IMR-90 (cell line): ENCODE data around the gene ST6GALNAC3. TPM values are rescaled to one million over a fixed set of nuclear protein-coding genes. Genes with fewer than 3 reads are reported as not detected.

Experiments
- ATAC-seq: fragments of 200-7000 bp; cut with Tn5 transposase; 2 replicates; pipeline ENCODE4 v1.9.1; 2020; ENCODE audit warnings: low read depth, mild to moderate bottlenecking, moderate library complexity
- BruUV-seq: library from RNA; stranded (reverse); fragments of 400-500 nt; replicated peaks from 2 replicates; lab custom pipeline; 2021; lab: Mats Ljungman, UMichigan
- CTCF ChIA-PET: fragments of 300-600 bp; formaldehyde crosslinking; extraction: SDS; loops from one replicate; lab custom pipeline; 2021; ENCODE audit warnings: antibody characterized with exemption; lab: Yijun Ruan, JAX
- POLR2A ChIA-PET: fragments of 300-600 bp; sonication (Branson Sonifier 250); formaldehyde crosslinking; loops from one replicate; lab custom pipeline; 2022; ENCODE audit warnings: antibody characterized with exemption; ENCODE audit not compliant: unreplicated experiment; lab: Charles Lee
- DNase-seq: peaks from one replicate; pipeline ENCODE4 v3.0.0; 2013
- H2AFZ ChIP-seq: replicated peaks from 2 replicates; pipeline ENCODE3; 2013; ENCODE audit warnings: low read length, mild to moderate bottlenecking; ENCODE audit not compliant: poor library complexity
- H2AK5ac ChIP-seq: 2 replicates; pipeline ENCODE4 v1.6.1; 2013; ENCODE audit warnings: low read depth, low read length, inconsistent platforms
- H2AK9ac ChIP-seq: replicated peaks from 2 replicates; pipeline ENCODE3; 2013; ENCODE audit warnings: mild to moderate bottlenecking, low read depth, low read length, moderate library complexity; ENCODE audit not compliant: poor library complexity
- H2BK120ac ChIP-seq: 2 replicates; pipeline ENCODE4 v1.6.1; 2013; ENCODE audit warnings: low read depth, low read length, inconsistent platforms
- H2BK15ac ChIP-seq: 3 replicates; pipeline ENCODE4 v1.6.1; 2013; ENCODE audit warnings: low read depth, low read length, inconsistent platforms
- H2BK20ac ChIP-seq: 2 replicates; pipeline ENCODE4 v1.6.1; 2013; ENCODE audit warnings: low read depth, mild to moderate bottlenecking, inconsistent platforms, low read length, moderate library complexity
- H2BK5ac ChIP-seq: 2 replicates; pipeline ENCODE4 v1.6.1; 2013; ENCODE audit warnings: mild to moderate bottlenecking, low read depth, low read length, inconsistent platforms; ENCODE audit not compliant: poor library complexity, severe bottlenecking
- H3K14ac ChIP-seq: replicated peaks from 2 replicates; pipeline ENCODE4 v1.6.1; 2013; ENCODE audit warnings: low read depth, low read length, inconsistent platforms
- H3K18ac ChIP-seq: 2 replicates; pipeline ENCODE4 v1.6.1; 2013; ENCODE audit warnings: low read depth, low read length, control low read depth
- H3K23ac ChIP-seq: 2 replicates; pipeline ENCODE4 v1.6.1; 2013; ENCODE audit warnings: low read depth, low read length, inconsistent platforms
- H3K27ac ChIP-seq: 2 replicates; pipeline ENCODE4 v1.5.1; 2013; ENCODE audit warnings: mild to moderate bottlenecking, control low read depth, low read length; ENCODE audit not compliant: insufficient read depth
- H3K27me3 ChIP-seq: 2 replicates; pipeline ENCODE4 v1.6.1; 2013; ENCODE audit warnings: low read length; ENCODE audit not compliant: control insufficient read depth, insufficient read depth
- H3K36me3 ChIP-seq: 2 replicates; pipeline ENCODE4 v1.6.1; 2013; ENCODE audit warnings: low read length, mixed read lengths; ENCODE audit not compliant: control insufficient read depth, insufficient read depth
- H3K4ac ChIP-seq: 2 replicates; pipeline ENCODE4 v1.6.1; 2013; ENCODE audit warnings: low read depth, low read length, inconsistent platforms
- H3K4me1 ChIP-seq: 2 replicates; pipeline ENCODE4 v1.6.1; 2013; ENCODE audit warnings: low read length, mixed read lengths; ENCODE audit not compliant: control insufficient read depth, insufficient read depth
- H3K4me2 ChIP-seq: 2 replicates; pipeline ENCODE4 v1.6.1; 2013; ENCODE audit warnings: low read depth, mild to moderate bottlenecking, control low read depth, low read length, moderate library complexity
- H3K4me3 ChIP-seq: 2 replicates; pipeline ENCODE4 v1.5.1; 2013; ENCODE audit warnings: low read depth, mild to moderate bottlenecking, control low read depth, low read length, moderate library complexity; ENCODE audit not compliant: insufficient read depth
- H3K56ac ChIP-seq: 2 replicates; pipeline ENCODE4 v1.6.1; 2013; ENCODE audit warnings: low read length, inconsistent platforms; ENCODE audit not compliant: insufficient read depth; ENCODE audit errors: extremely low read depth
- H3K79me1 ChIP-seq, 2 experiments: 2 replicates each; pipeline ENCODE4 v1.6.1; 2013; ENCODE audit warnings: low read length in 2 of 2, inconsistent platforms in 1 of 2, low read depth in 1 of 2
- H3K9ac ChIP-seq: 2 replicates; pipeline ENCODE4 v1.6.1; 2013; ENCODE audit warnings: low read depth, low read length, control low read depth
- H3K9me1 ChIP-seq: 2 replicates; pipeline ENCODE4 v1.6.1; 2013; ENCODE audit warnings: low read length, inconsistent platforms; ENCODE audit not compliant: insufficient read depth
- H3K9me3 ChIP-seq: 2 replicates; pipeline ENCODE4 v1.6.1; 2013; ENCODE audit warnings: low read length; ENCODE audit not compliant: control insufficient read depth, insufficient read depth
- H4K20me1 ChIP-seq: 2 replicates; pipeline ENCODE4 v1.6.1; 2013; ENCODE audit warnings: low read length, inconsistent platforms; ENCODE audit not compliant: insufficient read depth
- H4K5ac ChIP-seq: 2 replicates; pipeline ENCODE4 v1.6.1; 2013; ENCODE audit warnings: mild to moderate bottlenecking, low read depth, low read length, control low read depth
- H4K8ac ChIP-seq, 2 experiments: 2 replicates each; pipeline ENCODE4 v1.6.1; 2013; ENCODE audit warnings: low read depth in 2 of 2, low read length in 2 of 2, control low read depth in 1 of 2, inconsistent platforms in 1 of 2
- H4K91ac ChIP-seq: 2 replicates; pipeline ENCODE4 v1.6.1; 2013; ENCODE audit warnings: low read depth, low read length, inconsistent platforms; ENCODE audit not compliant: insufficient read depth
- FOS ChIP-seq: fragments of 150-350 bp; IDR thresholded peaks from 2 replicates; pipeline ENCODE4 v1.6.1; 2016; ENCODE audit warnings: low read depth, low read length
- MXI1 ChIP-seq: IDR thresholded peaks from 2 replicates; pipeline ENCODE4 v1.6.1; 2012; ENCODE audit warnings: low read depth, mild to moderate bottlenecking, low read length, moderate library complexity, borderline replicate concordance
- WGBS, 2 experiments: methylation state at CpG; one replicate each; pipeline versions ENCODE4 v1.1.5 to v1.1.7; 2013; ENCODE audit warnings: missing lambda C conversion rate in 2 of 2; ENCODE audit not compliant: insufficient read length in 1 of 2; ENCODE audit errors: extremely low coverage in 2 of 2; 5-methylcytosine and 5-hydroxymethylcytosine counted together
- dilution Hi-C: fragments of 300-500 bp; cut with HindIII; formaldehyde crosslinking; loops from one replicate; pipeline ENCODE4 v1.14.3; 2018; ENCODE audit warnings: low sequenced_read_pairs; ENCODE audit not compliant: unreplicated experiment
- in situ Hi-C: fragments of 300-500 bp; cut with MboI; formaldehyde crosslinking; loops from 3 replicates; pipeline ENCODE4 v1.14.3; 2019; ENCODE audit warnings: low sequenced_read_pairs, inconsistent platforms, mixed read lengths
- intact Hi-C: fragments of 100-400 bp; cut with micrococcal nuclease; formaldehyde crosslinking; loops from 2 replicates; pipeline ENCODE4 v1.10.0; 2022
- polyA plus RNA-seq, 3 experiments: library from polyadenylated mRNA; depleted of rRNA; stranded (reverse); fragments of >200 nt; gene quantifications; 2 replicates each; pipeline ENCODE4 v1.2.3, GENCODE V29; 2012; ENCODE audit warnings: low replicate concordance in 1 of 3
- total RNA-seq: library from RNA; depleted of rRNA; stranded (reverse); fragments of >200 nt; gene quantifications from 2 replicates; pipeline ENCODE4 v1.2.3, GENCODE V29; 2012

ST6GALNAC3 gene
- total and polyA plus RNA-seq, 2 of the 4 experiments (the other 2 are of a cell fraction) = 0.65 to 1.3 TPM

DNA sequence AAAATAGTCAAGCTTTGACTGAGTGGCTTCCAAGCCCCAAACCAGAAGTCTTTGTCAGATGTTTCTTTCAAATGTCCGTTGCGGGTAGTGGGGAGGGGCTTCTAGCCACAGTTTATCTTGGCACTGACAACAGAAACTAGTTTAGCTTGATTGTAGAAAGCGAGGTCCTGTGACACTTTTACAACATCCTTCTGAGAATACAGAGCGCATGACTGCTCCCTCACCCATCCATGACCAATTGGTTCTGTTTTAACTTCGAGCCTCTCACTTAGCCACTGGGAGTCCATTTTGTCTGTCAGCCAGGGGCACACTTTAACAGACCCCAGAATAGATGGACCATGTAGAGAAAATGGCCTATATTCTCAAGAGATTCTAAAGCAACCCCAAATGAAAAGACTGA, 593.5 kb downstream of the ST6GALNAC3 start:
- DNase-seq (no peak), ATAC-seq (no peak)
- CTCF ChIA-PET = no interaction called here
- Histone ChIP-seq H3K4me2 (no peak overlapping the region; the same call in 1 of the 2 replicates), H4K8ac (no peak overlapping the region), H2BK20ac (no peak overlapping the region), H2AK9ac (no peak overlapping the region), H4K5ac (no peak overlapping the region), H2BK5ac (no peak overlapping the region), H3K27ac (no peak overlapping the region), H2BK15ac (no peak overlapping the region), H3K9me3 (no peaks in the 10 kb centered on the region), H3K14ac (no peak overlapping the region), H3K9me1 (no peaks in the 10 kb centered on the region), H3K27me3 (no peaks in the 10 kb centered on the region), H3K79me1 (no peaks in the 10 kb centered on the region), H4K91ac (no peak overlapping the region), H3K18ac (no peak overlapping the region), H2BK120ac (no peak overlapping the region), H2AK5ac (no peak overlapping the region), H3K4me3 (no peak overlapping the region), H3K9ac (no peak overlapping the region), H3K4ac (no peak overlapping the region), H3K4me1 (no peaks in the 10 kb centered on the region), H3K56ac (no peak overlapping the region), H3K36me3 (no peaks in the 10 kb centered on the region), H2AFZ (no peak overlapping the region), H3K23ac (no peak overlapping the region), H4K20me1 (no peaks in the 10 kb centered on the region)
- dilution Hi-C loops = no loop called here
- POLR2A ChIA-PET = no interaction called here
- no TSS peak for BruUV-seq
- intact Hi-C loops = no loop called here
- no peak for TF ChIP-seq FOS
- no peak for TF ChIP-seq MXI1
- no CpG with 5 or more reads among the region's 5 CpGs for WGBS, 2 experiments
- in situ Hi-C loops = no loop called here
